Transverse colon (tissue), 4 donors: ENCODE measurements around the gene TMEM44. TPM values are rescaled to one million over a fixed set of nuclear protein-coding genes. Genes with fewer than 3 reads are reported as not detected.
"Not testable (repeated sequence)": the region's sequence is repeated elsewhere in the genome, so short reads cannot be mapped to it uniquely, and the experiment has no call there.

Experiments used
- DNase-seq: peaks from one replicate; pipeline ENCODE4 v3.0.0-alpha.2; 2019
- H3K27ac ChIP-seq, 4 donors: fragments of 200-600 bp; sonication (generic); 2 replicates each; pipeline ENCODE4 v1.5.1; 2016 to 2018; ENCODE audit warnings: inconsistent platforms in 4 of 4
- H3K27me3 ChIP-seq: fragments of 200-600 bp; sonication (generic); 2 replicates; pipeline ENCODE4 v1.5.1; 2017; ENCODE audit warnings: inconsistent platforms
- H3K36me3 ChIP-seq, 4 donors: fragments of 200-600 bp; sonication (generic); 2 replicates each; pipeline ENCODE4 v1.5.1; 2017 to 2019; ENCODE audit warnings: inconsistent platforms in 4 of 4
- H3K4me1 ChIP-seq, 4 donors: fragments of 200-600 bp; sonication (generic); 2 replicates each; pipeline ENCODE4 v1.5.1; 2017 to 2020; ENCODE audit warnings: inconsistent platforms in 4 of 4
- H3K4me3 ChIP-seq, 4 donors: fragments of 200-600 bp; sonication (generic); 1 replicate in 1 of 4; 2 replicates in 3 of 4; pipeline versions ENCODE4 v1.5.1 to v1.6.1; 2017 to 2019; ENCODE audit warnings: inconsistent platforms in 4 of 4
- H3K9me3 ChIP-seq, 2 donors: fragments of 200-600 bp; sonication (generic); 2 replicates each; pipeline ENCODE4 v1.5.1; 2017 to 2019; ENCODE audit warnings: inconsistent platforms in 2 of 2
- EP300 ChIP-seq: sonication (generic); formaldehyde crosslinking; IDR thresholded peaks from one replicate; pipeline ENCODE4 v1.6.1; 2017; ENCODE audit warnings: antibody characterized with exemption, low read depth
- POLR2A ChIP-seq: fragments of 450-650 bp; IDR thresholded peaks from one replicate; pipeline ENCODE4 v1.6.1; 2016; ENCODE audit warnings: antibody characterized with exemption, mild to moderate bottlenecking, moderate library complexity
- POLR2AphosphoS5 ChIP-seq, 3 donors: sonication (generic); formaldehyde crosslinking; IDR thresholded peaks; one replicate each; pipeline ENCODE4 v1.6.1; 2016; ENCODE audit warnings: antibody characterized with exemption in 3 of 3
- WGBS, 2 donors: methylation state at CpG; one replicate each; pipeline ENCODE4 v1.1.5; 2018; ENCODE audit warnings: low coverage in 1 of 2; 5-methylcytosine and 5-hydroxymethylcytosine counted together
- in situ Hi-C, 4 donors: fragments of 200-750 bp; cut with MboI; loops; one replicate each; pipeline versions ENCODE4 v1.15.0 to v1.15.1; 2017; ENCODE audit warnings: low sequenced_read_pairs in 3 of 4, low pct_ligation_motif_present in 1 of 4, low pct_unique_long_range_greater_than_20kb in 1 of 4
- intact Hi-C: fragments of 100-400 bp; cut with DNase I; formaldehyde crosslinking; loops from one replicate; pipeline ENCODE4 v1.15.1; 2023; ENCODE audit warnings: low total_unique reads
- total RNA-seq, 4 donors: library from RNA; depleted of rRNA; stranded (reverse); fragments of >200 nt; gene quantifications; one replicate each; pipeline ENCODE4 v1.1.0, GENCODE V29; 2016
- TF ChIP-seq, protein P1 (sequence below), 5 experiments: fragments of 200-600 bp in 3 of 5; fragments of 450-650 bp in 2 of 5; sonication (generic) in 3 of 5; IDR thresholded peaks; 1 replicate in 2 of 5; 2 replicates in 3 of 5; pipeline ENCODE4 v1.5.1; 2016 to 2017; ENCODE audit warnings: antibody characterized with exemption in 5 of 5, inconsistent platforms in 3 of 5, mild to moderate bottlenecking in 2 of 5, moderate library complexity in 1 of 5

The TMEM44 gene
- total RNA-seq, 4 donors from 2014 or later, result 52.0 to 101 (median 58.8) TPM

- Histone ChIP-seq H3K4me3 (no peak overlapping the region), H3K9me3 (no peaks in the 10 kb centered on the region), H3K27me3 (no peaks in the 10 kb centered on the region), H3K36me3 (no peaks in the 10 kb centered on the region), H3K4me1 (no peaks in the 10 kb centered on the region), H3K27ac (no peak overlapping the region)
- in situ Hi-C loops, result no loop called here
- no peak for TF ChIP-seq POLR2AphosphoS5 (IDR thresholded peaks at IDR 0.05)
- no peak for TF ChIP-seq POLR2A
- no peak for TF ChIP-seq EP300
- no peak for DNase-seq
- 79 to 100% methylated on average over 1 to 8 of the region's 8 CpGs for WGBS, 2 donors
- intact Hi-C loops, result no loop called here
Observed at GRCh38 chr3:194606163-194606562, 27.1 kb downstream of the TMEM44 start.

DNA sequence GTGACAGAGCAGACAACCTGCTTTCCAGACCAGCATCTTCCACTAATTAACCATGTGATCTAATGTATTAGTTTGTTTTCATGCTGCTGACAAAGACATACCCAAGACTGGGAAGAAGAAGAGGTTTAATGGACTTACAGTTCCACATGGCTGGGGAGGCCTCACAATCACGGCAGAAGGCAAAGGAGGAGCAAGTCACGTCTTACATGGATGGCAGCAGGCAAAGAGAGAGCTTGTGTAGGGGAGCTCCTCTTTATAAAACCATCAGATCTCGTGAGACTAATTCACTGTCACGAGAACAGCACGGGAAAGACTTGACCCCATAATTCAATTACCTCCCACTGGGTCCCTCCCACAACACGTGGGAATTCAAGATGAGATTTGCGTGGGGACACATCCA, 27.9 kb downstream of the TMEM44 start:
- 94% methylated on average over 2 to 7 of the region's 7 CpGs for WGBS, 2 donors
- in situ Hi-C loops, DNase-seq, H3K36me3 ChIP-seq, H3K27ac ChIP-seq, H3K9me3 ChIP-seq, H3K4me3 ChIP-seq, H3K27me3 ChIP-seq, intact Hi-C loops, H3K4me1 ChIP-seq: not testable (repeated sequence)

DNA sequence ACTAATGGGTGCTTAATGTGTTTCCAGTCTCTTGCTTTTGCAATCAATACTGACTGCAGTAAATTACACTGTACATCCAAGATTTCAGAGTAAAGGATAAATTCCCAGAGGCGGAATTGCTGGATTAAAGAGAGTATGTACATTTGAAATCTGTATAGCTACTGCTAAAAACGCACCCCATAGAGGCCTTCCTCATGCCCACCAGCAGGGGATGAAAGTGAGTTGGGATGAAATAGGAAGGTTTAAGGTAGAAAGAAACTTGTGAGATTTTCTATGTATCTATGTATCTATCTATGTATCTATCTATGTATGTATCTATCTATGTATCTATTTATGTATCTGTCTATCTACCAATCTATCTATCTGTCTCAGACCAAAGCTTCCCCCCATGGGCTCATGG, 28.4 kb downstream of the TMEM44 start:
- Histone ChIP-seq H3K9me3 (no peaks in the 10 kb centered on the region), H3K4me3 (no peak overlapping the region), H3K4me1 (no peaks in the 10 kb centered on the region), H3K36me3 (no peaks in the 10 kb centered on the region), H3K27me3 (no peaks in the 10 kb centered on the region), H3K27ac (no peak overlapping the region)
- DNase-seq, result no peak
- intact Hi-C loops, result no loop called here
- TF ChIP-seq EP300, result no peak
- TF ChIP-seq POLR2AphosphoS5 (IDR thresholded peaks at IDR 0.05), result no peak
- TF ChIP-seq, protein P1, sequence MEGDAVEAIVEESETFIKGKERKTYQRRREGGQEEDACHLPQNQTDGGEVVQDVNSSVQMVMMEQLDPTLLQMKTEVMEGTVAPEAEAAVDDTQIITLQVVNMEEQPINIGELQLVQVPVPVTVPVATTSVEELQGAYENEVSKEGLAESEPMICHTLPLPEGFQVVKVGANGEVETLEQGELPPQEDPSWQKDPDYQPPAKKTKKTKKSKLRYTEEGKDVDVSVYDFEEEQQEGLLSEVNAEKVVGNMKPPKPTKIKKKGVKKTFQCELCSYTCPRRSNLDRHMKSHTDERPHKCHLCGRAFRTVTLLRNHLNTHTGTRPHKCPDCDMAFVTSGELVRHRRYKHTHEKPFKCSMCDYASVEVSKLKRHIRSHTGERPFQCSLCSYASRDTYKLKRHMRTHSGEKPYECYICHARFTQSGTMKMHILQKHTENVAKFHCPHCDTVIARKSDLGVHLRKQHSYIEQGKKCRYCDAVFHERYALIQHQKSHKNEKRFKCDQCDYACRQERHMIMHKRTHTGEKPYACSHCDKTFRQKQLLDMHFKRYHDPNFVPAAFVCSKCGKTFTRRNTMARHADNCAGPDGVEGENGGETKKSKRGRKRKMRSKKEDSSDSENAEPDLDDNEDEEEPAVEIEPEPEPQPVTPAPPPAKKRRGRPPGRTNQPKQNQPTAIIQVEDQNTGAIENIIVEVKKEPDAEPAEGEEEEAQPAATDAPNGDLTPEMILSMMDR (IDR thresholded peaks at IDR 0.05), result no peak
- TF ChIP-seq POLR2A, result no peak
- in situ Hi-C loops, result no loop called here
- WGBS, 2 donors, result 89 to 90% methylated on average over 2 of the region's 2 CpGs

GRCh38 chr3:194604126-194604525, 29.1 kb downstream of the TMEM44 start:
- in situ Hi-C loops, result no loop called here

DNA sequence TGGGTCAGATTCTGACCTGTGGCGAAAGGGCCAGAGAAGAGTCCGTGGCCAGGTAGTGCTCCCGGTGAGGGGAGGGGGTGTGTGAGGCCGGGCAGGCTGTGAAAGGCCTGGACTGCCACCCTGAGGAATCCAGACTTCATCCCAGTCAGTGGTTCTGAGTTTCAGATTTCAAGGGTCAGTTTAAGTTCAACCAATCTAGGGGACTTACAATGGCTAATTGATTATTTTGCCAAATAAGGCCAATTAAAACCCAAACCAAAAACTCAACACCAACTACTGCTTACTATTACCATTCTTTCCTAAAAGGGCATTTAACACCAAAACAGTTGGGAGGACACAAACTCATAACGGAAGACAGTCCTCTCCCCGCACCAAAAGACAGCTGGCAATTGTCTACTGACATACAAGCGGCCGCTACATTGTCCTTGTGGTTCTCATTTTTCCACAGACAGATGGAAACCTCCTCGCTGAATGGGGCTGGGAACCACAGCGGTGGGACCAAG, 30.5 kb downstream of the TMEM44 start:
- H3K4me3 ChIP-seq, result no peak overlapping the region
- WGBS, 2 donors, result 82 to 83% methylated on average over 8 to 10 of the region's 10 CpGs
- H3K9me3 ChIP-seq, result no peaks in the 10 kb centered on the region
- intact Hi-C loops (no loop called here), in situ Hi-C loops (no loop called here)
- DNase-seq, result no peak
- H3K4me1 ChIP-seq, result no peaks in the 10 kb centered on the region
- H3K27me3 ChIP-seq, result no peaks in the 10 kb centered on the region
- no peak overlapping the region for H3K27ac ChIP-seq
- H3K36me3 ChIP-seq, result no peaks in the 10 kb centered on the region
- TF ChIP-seq EP300, result no peak
- TF ChIP-seq, protein P1 (IDR thresholded peaks at IDR 0.05), result no peak

More at GRCh38 chr3:194604126-194604525, 29.1 kb downstream of the TMEM44 start:
- no peaks in the 10 kb centered on the region for H3K27me3 ChIP-seq
- no peaks in the 10 kb centered on the region for H3K36me3 ChIP-seq
- DNase-seq, result no peak
- H3K27ac ChIP-seq, result no peak overlapping the region
- intact Hi-C loops, result no loop called here
- 90 to 98% methylated on average over 8 to 21 of the region's 22 CpGs for WGBS, 2 donors
- TF ChIP-seq POLR2A (no peak), EP300 (no peak), POLR2AphosphoS5 (IDR thresholded peaks at IDR 0.05) (no peak)
- TF ChIP-seq, protein P1 (IDR thresholded peaks at IDR 0.05), result no peak
- no peaks in the 10 kb centered on the region for H3K9me3 ChIP-seq
- no peak overlapping the region for H3K4me3 ChIP-seq
- H3K4me1 ChIP-seq, result no peaks in the 10 kb centered on the region
